ENCODE measurements around the gene CEP68.

DNA sequence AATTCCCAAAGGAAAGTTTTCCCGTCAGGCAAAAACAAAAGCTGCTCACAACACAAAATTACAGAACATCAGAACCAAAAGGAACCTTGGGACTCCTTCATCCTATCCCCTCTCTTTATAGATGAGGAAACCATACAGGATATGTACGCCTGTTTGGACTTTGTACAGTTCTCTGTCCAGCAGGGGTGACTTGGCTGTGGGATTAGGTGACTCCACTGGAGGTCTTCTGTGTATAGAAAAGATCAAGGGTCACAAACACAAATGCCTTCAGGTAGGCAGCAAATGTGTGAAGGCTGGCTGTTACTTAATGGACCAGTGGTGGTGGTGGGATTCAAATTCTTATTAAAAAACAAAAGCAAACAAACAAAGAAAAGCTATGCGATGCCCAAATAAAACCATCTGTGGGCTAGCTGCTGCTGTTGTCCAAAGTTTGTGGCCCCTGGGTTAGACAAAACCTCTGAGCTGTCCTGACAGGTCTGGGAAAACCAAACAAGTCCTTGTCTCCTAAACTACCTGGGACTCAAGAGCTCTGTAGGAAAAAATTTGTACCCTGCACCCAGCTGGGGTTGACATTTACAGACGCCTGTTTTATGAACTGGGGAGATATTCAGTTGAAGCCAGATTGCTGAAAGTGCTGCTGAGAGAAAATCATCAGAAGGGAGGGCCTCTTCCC is 1.3 kb upstream of the CEP68 start:
- TF ChIP-seq EHMT2 (IDR thresholded peaks at IDR 0.05; ENCODE audit: low read depth), result no peak
- no peak for TF ChIP-seq HDAC2 (IDR thresholded peaks at IDR 0.05)
- TF ChIP-seq BHLHE40 (IDR thresholded peaks at IDR 0.05; ENCODE audit: low read depth, low read length), result no peak
- TF ChIP-seq, protein P1, sequence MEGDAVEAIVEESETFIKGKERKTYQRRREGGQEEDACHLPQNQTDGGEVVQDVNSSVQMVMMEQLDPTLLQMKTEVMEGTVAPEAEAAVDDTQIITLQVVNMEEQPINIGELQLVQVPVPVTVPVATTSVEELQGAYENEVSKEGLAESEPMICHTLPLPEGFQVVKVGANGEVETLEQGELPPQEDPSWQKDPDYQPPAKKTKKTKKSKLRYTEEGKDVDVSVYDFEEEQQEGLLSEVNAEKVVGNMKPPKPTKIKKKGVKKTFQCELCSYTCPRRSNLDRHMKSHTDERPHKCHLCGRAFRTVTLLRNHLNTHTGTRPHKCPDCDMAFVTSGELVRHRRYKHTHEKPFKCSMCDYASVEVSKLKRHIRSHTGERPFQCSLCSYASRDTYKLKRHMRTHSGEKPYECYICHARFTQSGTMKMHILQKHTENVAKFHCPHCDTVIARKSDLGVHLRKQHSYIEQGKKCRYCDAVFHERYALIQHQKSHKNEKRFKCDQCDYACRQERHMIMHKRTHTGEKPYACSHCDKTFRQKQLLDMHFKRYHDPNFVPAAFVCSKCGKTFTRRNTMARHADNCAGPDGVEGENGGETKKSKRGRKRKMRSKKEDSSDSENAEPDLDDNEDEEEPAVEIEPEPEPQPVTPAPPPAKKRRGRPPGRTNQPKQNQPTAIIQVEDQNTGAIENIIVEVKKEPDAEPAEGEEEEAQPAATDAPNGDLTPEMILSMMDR (IDR thresholded peaks at IDR 0.05), result no peak
- no peak for TF ChIP-seq POLR2A (IDR thresholded peaks at IDR 0.05; ENCODE audit: low read length)
- TF ChIP-seq GATA3 (IDR thresholded peaks at IDR 0.05; ENCODE audit: borderline replicate concordance), result no peak
- no peak for TF ChIP-seq KDM1A (IDR thresholded peaks at IDR 0.05; ENCODE audit: low read depth)
- TF ChIP-seq ELK1 (IDR thresholded peaks at IDR 0.05; ENCODE audit: low read depth, low read length), result no peak
- no peak for TF ChIP-seq PHF8 (IDR thresholded peaks at IDR 0.05; ENCODE audit: borderline replicate concordance, low read depth)
- no peak for TF ChIP-seq RAD21 (conservative IDR thresholded peaks at IDR 0.05 in 1 of 2, IDR thresholded peaks at IDR 0.05 in 1 of 2)
- TF ChIP-seq MAX (IDR thresholded peaks at IDR 0.05), result no peak
- no peak for TF ChIP-seq NR3C1 (IDR thresholded peaks at IDR 0.05)
- TF ChIP-seq RCOR1 (IDR thresholded peaks at IDR 0.05; ENCODE audit: low read depth, low read length), result no peak

Measured in A549 (cell line).